PFSK-1 (cell line): ENCODE data around the gene CAMK1D.

ENCODE experiments used
- POLR2AphosphoS5 ChIP-seq: IDR thresholded peaks from 2 replicates; pipeline ENCODE4 v1.6.1; 2012; ENCODE audit warnings: low read depth, mild to moderate bottlenecking, control low read depth, low read length, moderate library complexity
- REST ChIP-seq, 2 experiments: IDR thresholded peaks; 2 replicates each; pipeline versions ENCODE4 v1.6.1 to v1.8.0; 2011 to 2012; ENCODE audit warnings: low read depth in 2 of 2, low read length in 2 of 2, control low read depth in 1 of 2, inconsistent platforms in 1 of 2, mild to moderate bottlenecking in 1 of 2, moderate library complexity in 1 of 2; ENCODE audit not compliant: insufficient read depth in 1 of 2

DNA sequence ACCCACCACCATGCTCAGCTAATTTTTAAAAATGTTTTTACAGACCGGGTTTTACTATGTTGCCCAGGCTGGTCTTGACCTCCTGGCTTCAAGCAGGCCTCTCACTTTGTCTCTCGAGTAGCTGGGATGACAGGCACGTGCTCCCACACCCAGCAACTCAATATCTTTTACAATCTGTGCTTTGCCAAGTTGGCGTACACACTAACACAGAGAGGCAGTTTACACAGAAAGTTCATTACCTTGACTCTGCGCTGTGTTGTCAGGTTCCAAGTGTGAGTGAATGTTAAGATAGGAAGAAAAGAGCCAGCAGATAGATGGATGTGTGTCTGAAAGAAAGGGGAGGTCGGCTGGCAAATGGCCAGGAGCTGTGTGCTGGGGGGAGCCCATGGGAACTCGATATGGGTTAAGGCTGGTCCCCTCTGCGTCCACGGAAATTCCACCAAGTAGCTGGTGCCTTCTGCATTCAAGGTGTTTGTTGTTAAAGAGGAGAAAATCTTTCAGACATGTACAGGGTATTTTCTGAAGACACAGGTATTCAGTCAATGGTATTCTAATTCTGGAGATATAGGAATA lies 299.8 kb downstream of the CAMK1D start:
- TF ChIP-seq POLR2AphosphoS5 = no peak
- no peak for TF ChIP-seq REST (IDR thresholded peaks at IDR 0.05; ENCODE audit: insufficient read depth in 1 of 2, low read depth in 2 of 2, low read length in 2 of 2)
